Kidney epithelial cell (primary cell): ENCODE results near the gene RAD17. TPM values are rescaled to one million over a fixed set of nuclear protein-coding genes. Genes with fewer than 3 reads are reported as not detected.
"Not testable (repeated sequence)": the region's sequence is repeated elsewhere in the genome, so short reads cannot be mapped to it uniquely, and the experiment has no call there.

Experiments
- DNase-seq: peaks from one replicate; pipeline ENCODE4 v3.0.0-alpha.2; 2010; ENCODE audit warnings: low read depth
- H3K27me3 ChIP-seq: 2 replicates; pipeline ENCODE4 v1.6.0; 2011; ENCODE audit warnings: low read length; ENCODE audit not compliant: control insufficient read depth, insufficient read depth
- H3K36me3 ChIP-seq: 2 replicates; pipeline ENCODE4 v1.5.1; 2011; ENCODE audit warnings: low read length; ENCODE audit not compliant: control insufficient read depth, insufficient read depth
- H3K4me3 ChIP-seq: 2 replicates; pipeline ENCODE4 v1.5.1; 2011; ENCODE audit warnings: low read depth, mild to moderate bottlenecking, control low read depth, low read length
- total RNA-seq: library from RNA; depleted of rRNA; stranded (reverse); fragments of >200 nt; gene quantifications from 2 replicates; pipeline ENCODE4 v1.2.3, GENCODE V29; 2015
- TF ChIP-seq, protein P1 (sequence below): IDR thresholded peaks from 2 replicates; pipeline ENCODE4 v1.5.1; 2011; ENCODE audit warnings: mild to moderate bottlenecking, moderate library complexity, low read length, control low read depth, inconsistent platforms; ENCODE audit not compliant: insufficient read depth, poor library complexity, severe bottlenecking

Gene RAD17
- total RNA-seq, 1 donor from 2014 or later: 25.9 TPM

DNA sequence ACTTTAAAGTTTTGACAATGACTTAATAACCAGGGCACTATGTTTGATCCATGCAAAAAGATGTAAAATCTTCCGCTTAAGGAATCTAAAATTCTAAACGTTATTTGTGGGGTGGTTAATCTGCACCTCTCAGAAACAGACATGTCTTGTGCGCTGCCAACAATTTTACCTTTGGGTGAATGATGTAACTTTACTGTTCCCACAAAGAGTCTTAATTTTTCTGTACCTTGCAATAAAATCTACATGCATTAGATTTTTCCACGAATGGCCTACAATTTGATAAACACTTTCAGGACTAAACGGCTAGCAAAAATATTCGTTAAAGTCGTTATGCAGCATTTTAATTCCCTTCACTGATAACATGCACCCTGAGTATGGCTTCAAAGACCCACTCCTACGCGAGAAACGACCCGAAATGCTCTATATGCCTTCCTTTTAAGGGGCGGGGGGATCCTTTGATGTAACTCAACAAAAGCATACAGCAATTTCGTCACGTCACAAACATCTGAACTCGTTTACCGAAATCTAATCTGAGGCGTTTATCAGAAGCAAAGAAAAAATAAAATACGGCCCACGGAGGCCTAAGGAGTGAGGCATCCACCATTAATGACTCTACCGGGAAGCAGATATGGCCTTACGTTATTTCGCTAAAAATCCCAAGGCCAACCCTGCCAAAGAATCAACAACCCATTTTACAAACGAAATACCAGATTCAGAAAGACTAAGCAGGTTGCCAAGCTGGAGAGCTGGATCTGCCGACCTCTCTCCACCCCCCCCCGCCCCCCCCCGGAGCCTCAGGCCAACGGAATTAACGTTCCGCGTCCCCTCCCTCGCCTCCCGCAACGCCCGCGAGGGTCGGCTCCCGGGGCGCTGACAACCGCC is 919 bp upstream of the RAD17 start:
- TF ChIP-seq, protein P1, sequence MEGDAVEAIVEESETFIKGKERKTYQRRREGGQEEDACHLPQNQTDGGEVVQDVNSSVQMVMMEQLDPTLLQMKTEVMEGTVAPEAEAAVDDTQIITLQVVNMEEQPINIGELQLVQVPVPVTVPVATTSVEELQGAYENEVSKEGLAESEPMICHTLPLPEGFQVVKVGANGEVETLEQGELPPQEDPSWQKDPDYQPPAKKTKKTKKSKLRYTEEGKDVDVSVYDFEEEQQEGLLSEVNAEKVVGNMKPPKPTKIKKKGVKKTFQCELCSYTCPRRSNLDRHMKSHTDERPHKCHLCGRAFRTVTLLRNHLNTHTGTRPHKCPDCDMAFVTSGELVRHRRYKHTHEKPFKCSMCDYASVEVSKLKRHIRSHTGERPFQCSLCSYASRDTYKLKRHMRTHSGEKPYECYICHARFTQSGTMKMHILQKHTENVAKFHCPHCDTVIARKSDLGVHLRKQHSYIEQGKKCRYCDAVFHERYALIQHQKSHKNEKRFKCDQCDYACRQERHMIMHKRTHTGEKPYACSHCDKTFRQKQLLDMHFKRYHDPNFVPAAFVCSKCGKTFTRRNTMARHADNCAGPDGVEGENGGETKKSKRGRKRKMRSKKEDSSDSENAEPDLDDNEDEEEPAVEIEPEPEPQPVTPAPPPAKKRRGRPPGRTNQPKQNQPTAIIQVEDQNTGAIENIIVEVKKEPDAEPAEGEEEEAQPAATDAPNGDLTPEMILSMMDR: no peak
- no peak for DNase-seq
- no peaks in the 10 kb centered on the region for H3K36me3 ChIP-seq
- peak overlapping the region; percentile 81 for H3K4me3 ChIP-seq
- no peaks in the 10 kb centered on the region for H3K27me3 ChIP-seq

DNA sequence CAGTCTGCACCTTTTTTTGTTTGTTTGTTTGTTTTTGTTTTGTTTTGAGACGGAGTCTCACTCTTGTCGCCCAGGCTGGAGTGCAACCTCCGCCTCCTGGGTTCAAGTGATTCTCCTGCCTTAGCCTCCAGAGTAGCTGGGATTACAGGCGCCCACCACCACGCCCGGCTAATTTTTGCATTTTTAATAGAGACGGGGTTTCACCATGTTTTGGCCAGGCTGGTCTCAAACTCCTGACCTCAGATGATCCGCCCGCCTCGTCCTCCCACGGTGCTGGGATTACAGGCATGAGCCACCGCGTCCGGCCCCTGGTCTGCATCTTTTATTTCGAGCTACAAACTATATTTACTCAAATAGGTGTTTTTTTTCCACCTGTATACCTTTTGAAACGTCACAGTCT is 717 bp downstream of the RAD17 start:
- not testable (repeated sequence) for H3K27me3 ChIP-seq, DNase-seq, H3K36me3 ChIP-seq
- H3K4me3 ChIP-seq: peak overlapping the region; percentile 81

DNA sequence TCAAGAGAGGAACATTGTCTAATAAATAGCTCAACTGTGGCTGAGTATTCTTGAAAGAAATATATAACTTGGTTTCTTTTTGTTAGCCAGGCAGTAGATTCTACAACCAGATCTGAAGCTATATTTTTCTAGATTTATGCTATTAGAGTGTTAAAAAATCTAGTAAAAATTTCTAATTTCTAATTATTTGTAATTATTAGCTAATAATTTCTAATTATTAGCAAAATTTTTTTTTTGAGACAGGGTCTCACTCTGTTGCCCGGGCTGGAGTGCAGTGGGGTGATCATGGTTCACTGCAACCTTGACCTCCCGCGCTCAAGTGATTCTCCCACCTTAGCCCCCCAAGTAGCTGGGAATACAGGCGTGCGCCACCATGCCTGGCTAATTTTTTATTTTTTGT is 2.8 kb downstream of the RAD17 start:
- no peaks in the 10 kb centered on the region for H3K27me3 ChIP-seq
- TF ChIP-seq, protein P1: no peak
- peaks cover 1% of the 10 kb centered on the region for H3K36me3 ChIP-seq
- H3K4me3 ChIP-seq: no peak overlapping the region
- DNase-seq: no peak

DNA sequence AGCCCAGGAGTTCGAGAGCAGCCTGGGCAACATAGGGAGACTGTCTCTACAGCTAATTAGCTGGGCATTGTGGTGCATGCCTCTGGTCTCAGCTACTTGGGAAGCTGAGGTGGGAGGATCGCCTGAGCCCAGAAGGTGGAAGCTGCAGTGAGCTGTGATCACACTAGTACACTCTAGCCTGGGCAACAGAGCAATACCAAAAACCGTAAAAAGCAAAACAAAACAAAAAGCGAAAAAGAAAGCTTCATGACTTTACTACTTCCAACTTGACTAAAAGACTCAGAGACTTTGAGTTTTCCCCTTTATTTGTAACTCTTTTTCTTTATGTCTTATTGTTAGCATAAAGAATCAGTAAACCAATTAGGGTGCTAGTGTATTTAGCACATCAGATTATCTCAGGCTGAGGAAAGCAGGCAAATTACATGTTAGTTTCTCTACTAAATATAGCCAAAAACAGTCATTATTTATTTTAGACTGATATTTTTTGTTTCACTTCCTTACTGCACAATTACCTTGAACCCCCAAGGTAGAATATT is 5.4 kb downstream of the RAD17 start:
- no peak for DNase-seq
- Histone ChIP-seq H3K4me3 (no peak overlapping the region), H3K27me3 (no peaks in the 10 kb centered on the region), H3K36me3 (peaks cover 1% of the 10 kb centered on the region)
- TF ChIP-seq, protein P1: no peak

DNA sequence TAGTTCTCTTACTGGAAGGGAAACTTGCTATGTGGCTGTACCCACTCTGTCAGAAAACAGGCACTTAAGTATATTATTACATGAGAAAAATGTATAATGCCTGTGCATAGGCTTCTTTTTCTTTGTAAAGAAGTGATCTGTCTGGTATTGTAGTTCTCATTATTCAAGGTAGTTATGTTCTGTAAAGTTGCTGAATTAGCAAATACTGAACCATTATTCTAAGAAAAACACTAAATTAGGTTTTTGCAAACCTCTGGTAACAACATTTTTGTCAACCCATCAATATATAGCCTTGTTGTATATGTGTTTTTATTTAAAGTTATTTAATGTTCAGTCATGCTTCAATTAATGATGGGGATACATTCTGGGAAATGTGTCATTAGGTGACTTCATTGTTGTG is 8.8 kb downstream of the RAD17 start:
- Histone ChIP-seq H3K36me3 (peaks cover 1% of the 10 kb centered on the region), H3K4me3 (no peak overlapping the region), H3K27me3 (no peaks in the 10 kb centered on the region)
- TF ChIP-seq, protein P1: no peak
- no peak for DNase-seq

DNA sequence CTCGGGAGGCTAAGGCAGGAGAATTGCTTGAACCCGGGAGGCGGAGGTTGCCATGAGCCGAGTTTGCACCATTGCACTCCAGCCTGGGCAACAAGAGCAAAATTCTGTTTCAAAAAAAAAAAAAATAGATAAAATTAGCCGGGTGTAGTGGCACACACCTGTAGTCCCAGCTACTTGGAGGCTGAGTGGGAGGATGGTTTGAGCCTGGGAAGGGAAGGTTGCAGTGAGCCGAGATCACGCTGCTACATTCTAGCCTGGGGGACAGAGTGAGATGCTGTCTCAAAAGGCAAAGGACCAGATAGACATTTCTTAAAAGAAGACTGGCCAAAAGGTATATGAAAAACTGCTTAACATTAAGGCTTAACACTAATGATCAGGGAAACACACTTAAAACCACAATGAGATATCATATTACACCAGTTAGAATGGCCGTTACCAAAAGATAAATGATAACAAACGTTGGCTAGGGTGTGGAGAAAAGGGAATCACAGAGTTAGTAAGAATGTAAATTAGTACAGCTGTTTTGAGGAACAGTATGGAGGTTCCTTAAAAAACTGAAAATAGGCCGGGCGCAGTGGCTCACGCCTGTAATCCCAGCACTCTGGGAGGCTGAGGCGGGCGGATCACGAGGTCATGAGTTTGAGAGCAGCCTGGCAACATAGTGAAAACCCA is 35.2 kb downstream of the RAD17 start:
- TF ChIP-seq, protein P1: no peak
- Histone ChIP-seq H3K4me3 (no peak overlapping the region), H3K36me3 (no peaks in the 10 kb centered on the region), H3K27me3 (no peaks in the 10 kb centered on the region)
- no peak for DNase-seq
